Retinal pigment epithelial cell (primary cell): ENCODE measurements around the gene CDC16.

Experiments used
- DNase-seq: peaks from one replicate; pipeline ENCODE4 v3.0.0-alpha.2; 2010; ENCODE audit warnings: low read depth
- H3K4me3 ChIP-seq: 2 replicates; pipeline ENCODE4 v1.5.1; 2011; ENCODE audit warnings: mild to moderate bottlenecking, low read length, control low read depth, moderate library complexity
- TF ChIP-seq, protein P1 (sequence below): conservative IDR thresholded peaks from 2 replicates; pipeline ENCODE4 v1.5.1; 2011; ENCODE audit warnings: low read depth, low read length, control low read depth, inconsistent platforms

CDC16 gene

DNA sequence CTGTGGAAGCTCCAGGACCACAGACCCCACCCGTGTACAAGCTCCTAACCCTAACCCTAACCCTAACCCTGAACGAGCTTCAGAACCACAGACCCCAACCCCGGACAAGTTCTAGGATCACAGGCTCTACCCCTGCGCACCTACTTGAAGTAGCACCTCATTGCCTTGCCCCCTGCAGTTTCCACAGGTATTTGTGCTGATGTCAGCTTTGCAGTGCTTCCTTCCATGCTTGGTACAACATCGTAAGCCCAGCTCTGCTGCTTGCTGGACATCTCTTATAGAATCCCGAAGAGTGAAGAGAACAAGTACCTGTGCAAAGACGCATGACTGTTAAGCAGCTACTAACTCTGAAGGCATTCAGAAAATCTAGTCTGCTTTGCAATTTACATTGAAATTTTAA lies 20.7 kb upstream of the CDC16 start:
- TF ChIP-seq, protein P1, sequence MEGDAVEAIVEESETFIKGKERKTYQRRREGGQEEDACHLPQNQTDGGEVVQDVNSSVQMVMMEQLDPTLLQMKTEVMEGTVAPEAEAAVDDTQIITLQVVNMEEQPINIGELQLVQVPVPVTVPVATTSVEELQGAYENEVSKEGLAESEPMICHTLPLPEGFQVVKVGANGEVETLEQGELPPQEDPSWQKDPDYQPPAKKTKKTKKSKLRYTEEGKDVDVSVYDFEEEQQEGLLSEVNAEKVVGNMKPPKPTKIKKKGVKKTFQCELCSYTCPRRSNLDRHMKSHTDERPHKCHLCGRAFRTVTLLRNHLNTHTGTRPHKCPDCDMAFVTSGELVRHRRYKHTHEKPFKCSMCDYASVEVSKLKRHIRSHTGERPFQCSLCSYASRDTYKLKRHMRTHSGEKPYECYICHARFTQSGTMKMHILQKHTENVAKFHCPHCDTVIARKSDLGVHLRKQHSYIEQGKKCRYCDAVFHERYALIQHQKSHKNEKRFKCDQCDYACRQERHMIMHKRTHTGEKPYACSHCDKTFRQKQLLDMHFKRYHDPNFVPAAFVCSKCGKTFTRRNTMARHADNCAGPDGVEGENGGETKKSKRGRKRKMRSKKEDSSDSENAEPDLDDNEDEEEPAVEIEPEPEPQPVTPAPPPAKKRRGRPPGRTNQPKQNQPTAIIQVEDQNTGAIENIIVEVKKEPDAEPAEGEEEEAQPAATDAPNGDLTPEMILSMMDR: no peak
- H3K4me3 ChIP-seq: no peak overlapping the region
- DNase-seq: no peak

DNA sequence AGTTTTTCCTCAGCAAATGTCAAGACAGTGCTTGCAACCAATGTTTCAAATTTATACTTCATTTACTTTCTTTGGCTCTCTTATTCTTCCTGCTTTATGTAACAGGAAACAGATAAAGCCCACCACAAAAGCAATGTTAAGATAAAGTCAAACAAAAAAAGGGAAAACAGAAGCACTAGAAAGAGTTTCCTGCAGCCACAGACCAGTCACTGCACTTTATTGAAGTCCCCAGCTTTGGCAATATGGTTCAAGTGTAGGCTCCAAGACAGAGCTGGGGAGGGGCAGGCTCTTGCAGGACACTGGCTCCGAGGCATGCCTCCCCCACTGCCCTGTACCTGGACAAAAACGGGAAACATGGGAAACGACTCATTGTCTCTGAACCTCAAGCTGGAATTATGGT lies 15.3 kb upstream of the CDC16 start:
- TF ChIP-seq, protein P1: no peak
- H3K4me3 ChIP-seq: no peak overlapping the region
- no peak for DNase-seq

DNA sequence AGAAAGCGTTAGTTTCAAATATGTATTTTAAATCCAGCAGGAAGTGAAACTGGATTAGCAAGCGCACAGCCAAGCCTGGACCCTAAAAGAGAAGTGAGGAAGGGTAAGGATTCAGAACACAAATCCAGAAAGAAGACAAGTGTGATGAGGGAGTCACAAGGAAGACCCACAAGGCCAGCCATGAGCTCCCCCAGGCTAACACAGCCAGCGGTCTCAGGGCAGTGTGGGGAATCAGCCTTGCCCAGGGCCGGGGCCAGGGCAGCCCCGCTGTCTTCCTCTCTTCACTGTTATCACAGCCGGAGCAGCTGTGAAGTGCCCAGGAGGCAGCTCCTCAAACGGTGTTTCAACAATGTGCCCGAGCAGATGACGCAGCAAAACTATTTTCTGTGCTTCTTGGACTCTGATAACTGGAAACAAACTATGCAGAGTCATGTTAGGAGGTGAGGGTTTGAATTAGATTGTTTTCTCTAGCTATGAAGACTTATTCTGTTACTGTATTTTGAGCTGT lies 12.2 kb upstream of the CDC16 start:
- TF ChIP-seq, protein P1: no peak
- no peak overlapping the region for H3K4me3 ChIP-seq
- no peak for DNase-seq

DNA sequence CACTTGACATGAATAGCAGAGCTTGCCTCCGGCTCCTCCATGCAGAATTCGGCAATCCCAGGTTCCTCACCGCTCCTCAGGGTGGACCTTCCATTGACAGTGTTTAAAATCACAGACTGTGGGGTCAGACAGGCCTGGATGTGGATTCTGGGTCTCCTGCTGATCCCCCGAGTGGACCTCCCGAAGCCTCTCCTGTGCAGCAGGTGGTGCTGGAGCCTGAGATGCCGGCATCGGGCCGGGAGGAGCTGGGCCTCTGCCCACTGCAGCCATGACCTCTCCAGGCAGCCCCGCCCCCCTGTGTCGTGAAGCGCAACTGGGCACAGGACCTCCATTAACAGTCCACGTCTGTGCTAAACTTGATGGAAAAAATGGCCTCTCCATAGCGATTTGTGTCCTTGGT lies 10.5 kb upstream of the CDC16 start:
- H3K4me3 ChIP-seq: no peak overlapping the region
- TF ChIP-seq, protein P1: no peak
- no peak for DNase-seq

DNA sequence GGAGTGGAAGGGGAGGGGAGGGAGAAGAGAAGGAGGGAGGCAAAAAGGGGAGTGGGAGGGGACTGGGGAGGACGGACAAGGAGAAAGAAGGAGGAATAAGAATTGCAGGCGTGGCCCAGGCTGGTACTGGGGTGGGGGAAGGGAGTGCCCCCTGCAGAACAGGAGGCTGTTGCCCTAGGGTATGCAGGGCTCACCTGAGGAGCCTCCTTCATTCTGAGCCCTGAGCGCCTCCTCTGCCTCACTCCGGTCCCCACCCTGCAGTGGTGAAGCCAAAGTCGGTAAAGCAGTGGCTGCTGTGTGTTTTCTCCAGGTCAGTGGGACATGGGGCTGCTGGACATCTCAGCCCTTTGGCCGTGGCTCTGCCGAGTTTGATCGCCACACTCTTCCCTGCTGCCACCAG lies 9.1 kb upstream of the CDC16 start:
- no peak overlapping the region for H3K4me3 ChIP-seq
- TF ChIP-seq, protein P1: no peak
- DNase-seq: no peak

DNA sequence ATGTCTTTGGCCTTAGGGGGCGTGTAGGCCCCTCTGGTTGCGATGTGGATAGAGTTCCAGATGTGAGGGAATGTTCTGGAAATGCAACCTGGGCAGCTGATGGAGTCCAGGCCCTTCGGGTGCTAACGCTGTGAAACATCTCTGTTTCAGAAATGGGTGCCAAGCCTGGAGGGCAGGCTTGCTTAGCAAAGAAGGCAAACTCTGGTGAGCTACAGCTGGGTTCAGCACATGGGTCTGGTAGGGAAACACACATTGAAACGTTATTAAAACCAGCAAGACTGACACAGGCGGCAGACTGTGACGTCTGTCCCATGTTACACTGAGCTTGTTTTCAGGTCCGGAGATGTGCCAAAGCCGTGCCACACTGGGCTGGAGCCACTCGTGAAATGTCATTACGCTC lies 8.6 kb upstream of the CDC16 start:
- no peak overlapping the region for H3K4me3 ChIP-seq
- no peak for DNase-seq
- TF ChIP-seq, protein P1: no peak

DNA sequence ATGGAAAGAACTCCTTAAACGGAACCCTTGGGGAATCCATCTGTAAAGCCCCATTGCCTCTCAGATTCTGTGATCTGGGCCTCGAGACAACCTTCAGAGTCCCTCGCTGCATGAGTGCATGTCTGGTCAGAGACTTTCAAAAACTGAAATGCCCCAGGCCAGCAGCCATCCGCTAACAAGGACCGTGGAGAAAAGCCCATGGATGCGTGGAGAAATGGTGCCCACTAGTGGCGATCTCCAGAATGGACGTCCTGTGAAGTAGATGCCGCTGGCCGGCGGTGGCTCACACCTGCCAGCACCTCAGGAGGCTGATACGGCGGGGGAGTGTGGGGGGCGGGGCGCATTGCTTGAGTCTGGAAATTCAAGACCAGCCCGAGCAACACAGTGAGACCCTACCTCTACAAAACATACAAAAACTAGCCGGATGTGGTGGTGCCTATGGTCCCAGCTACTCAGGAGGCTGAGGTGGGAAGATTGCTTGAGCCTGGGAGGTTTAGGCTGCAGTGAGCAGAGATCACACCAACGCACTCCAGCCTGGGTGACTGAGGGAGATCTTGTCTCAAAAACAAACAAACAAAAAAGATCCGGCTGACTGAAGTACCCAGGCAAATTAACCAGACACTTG lies 7.9 kb upstream of the CDC16 start:
- DNase-seq: no peak
- no peak overlapping the region for H3K4me3 ChIP-seq
- TF ChIP-seq, protein P1: peak; percentile 91
